GM19043 (cell line): Measurements from ENCODE around the gene HASPIN.
"Not testable (repeated sequence)": the region's sequence is repeated elsewhere in the genome, so short reads cannot be mapped to it uniquely, and the experiment has no call there.

Source experiments
- ATAC-seq: cut with Tn5 transposase; IDR thresholded peaks from one replicate; pipeline ENCODE4 v1.9.1; 2021; ENCODE audit warnings: low read depth; ENCODE audit not compliant: unreplicated experiment

Gene HASPIN

DNA sequence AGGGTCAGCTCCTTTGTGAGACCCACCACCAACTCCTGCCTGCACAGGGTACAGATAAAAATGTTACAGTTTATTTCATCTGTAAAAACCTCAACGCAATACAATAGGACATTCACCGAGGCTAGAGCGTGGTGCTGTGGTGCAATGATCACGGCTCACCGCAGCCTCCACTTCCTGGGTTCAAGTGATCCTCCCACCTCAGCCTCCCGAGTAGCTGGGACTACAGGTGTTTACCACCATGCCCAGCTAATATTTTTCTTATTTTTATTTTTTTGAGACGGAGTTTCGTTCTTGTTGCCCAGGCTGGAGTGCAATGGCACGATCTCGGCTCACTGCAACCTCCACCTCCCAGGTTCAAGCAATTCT is 11.2 kb downstream of the HASPIN start:
- ATAC-seq = not testable (repeated sequence)

DNA sequence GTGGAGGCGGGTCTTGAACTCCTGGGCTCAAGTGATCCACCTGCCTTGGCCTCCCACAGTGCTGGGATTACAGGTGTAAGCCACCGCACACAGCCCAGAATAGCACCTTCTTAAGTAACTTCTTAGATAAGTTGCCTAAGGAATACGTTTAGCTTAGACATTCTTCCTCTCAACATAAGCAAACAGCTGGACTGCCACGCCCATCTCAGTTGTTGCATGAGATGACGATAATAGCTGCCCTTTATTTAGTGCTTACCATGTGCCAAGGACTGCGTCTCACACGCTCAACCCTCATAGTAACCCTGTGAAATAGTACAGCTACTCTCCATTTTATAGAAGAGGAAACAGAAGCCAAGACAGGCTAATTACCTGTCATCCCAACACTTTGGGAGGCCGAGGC is 11.8 kb downstream of the HASPIN start:
- ATAC-seq = no peak

DNA sequence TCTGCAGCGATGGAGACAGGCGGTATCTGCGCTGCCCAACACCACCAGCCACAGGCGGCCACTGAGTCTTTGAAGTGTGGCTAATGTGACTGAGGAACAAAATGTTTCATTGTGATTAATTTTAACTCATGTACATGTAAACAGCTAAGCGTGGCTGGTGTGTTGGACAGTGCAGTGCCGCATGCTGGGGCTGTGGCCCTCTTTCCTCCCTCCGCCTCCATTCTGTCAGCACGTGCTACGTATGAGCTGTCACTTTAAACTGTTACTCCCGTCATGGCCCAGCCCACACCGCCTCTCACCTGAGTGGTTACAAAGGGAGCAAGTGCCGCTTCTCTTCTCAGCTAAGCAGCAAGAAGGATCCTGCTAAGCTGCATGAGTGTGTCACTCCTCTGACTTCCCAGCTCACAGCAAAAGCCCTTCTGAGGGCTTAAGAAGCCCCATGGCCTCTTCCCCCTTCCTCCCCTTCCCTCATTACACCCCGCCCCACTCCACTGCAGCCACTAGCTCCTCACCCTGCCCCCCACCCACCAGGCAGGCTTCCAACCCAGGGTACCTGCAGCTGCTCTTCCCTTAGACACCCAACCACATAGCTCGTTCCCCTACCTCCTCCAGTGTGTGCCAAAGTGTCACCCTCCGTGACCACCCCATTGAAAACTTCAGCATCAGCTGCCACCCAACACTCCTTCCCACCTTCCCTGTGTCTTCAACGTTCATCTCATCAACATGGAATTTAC is 15.0 kb downstream of the HASPIN start:
- ATAC-seq = no peak

DNA sequence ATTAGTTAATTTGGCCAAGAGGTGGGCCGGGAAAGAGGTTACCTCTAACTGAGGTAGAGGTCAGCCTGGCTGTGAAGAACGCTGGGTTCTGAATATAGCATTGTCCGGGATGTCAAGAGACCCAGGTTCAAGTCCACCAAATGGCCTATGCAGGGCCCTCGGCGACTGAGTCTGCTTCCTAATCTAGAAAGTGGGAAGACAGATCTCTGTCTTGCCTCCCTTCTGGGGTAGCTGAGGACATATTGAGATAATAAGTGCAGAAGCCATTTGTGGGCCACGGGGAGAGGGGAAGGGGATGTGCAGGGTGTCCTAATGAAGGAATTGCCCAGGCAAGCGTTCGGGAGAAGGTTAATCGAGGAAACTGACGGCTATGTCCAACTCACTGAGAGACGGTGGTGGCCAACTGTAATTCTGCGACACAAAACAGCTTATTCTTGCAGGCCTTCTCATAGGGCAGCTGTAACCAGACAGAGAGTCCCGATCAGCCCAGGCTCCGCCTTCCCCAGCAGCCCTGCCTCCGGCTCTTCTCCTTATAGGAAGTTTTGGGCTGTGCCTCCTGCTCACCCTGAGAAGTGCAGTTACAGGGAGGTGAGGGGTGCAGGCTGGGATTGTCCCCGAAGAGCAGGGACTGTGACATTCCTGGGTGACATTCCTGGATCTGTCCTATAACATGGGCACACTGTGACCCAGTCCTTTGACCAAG is 15.9 kb downstream of the HASPIN start:
- no peak for ATAC-seq

DNA sequence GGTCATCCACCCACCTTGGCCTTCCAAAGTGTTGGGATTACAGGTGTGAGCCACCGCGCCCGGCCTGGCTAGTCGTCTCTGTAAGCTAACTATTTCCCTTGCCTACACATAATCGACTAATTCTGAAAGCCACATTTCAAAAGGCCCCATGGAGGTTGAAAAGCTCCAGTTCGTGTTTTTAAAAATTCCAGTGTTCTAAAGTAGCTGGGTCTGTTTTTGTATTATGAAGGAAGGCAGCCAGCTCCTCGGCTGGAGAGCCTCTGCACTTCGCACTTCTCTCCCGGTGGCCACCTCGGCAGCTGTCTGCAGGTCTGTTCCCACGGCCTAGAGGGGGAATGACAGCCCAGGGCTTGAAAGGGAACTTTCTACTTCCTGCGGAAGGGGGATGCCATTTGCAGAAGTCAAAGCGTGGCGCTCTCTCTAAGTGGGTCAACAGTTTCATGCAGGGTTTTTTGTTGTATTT is 16.9 kb downstream of the HASPIN start:
- no peak for ATAC-seq

DNA sequence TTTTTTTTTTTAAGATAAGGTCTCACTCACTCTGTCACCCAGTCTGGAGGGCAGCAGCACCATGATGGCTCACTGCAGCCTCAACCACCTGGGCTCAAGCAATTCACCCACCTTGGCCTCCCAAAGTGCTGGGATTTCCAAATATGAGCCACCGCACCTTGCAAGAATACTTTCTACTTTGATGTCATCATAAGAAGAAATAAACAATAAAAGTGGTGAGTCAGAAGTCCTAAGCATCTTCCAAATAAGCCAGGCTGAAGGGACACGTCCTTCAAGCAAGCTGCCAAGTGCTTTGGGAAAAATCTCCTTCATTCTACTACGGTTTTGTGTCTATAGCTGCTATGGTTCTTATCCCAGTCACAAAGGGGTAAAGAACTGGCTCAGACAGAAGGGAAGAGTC is 20.3 kb downstream of the HASPIN start:
- no peak for ATAC-seq

DNA sequence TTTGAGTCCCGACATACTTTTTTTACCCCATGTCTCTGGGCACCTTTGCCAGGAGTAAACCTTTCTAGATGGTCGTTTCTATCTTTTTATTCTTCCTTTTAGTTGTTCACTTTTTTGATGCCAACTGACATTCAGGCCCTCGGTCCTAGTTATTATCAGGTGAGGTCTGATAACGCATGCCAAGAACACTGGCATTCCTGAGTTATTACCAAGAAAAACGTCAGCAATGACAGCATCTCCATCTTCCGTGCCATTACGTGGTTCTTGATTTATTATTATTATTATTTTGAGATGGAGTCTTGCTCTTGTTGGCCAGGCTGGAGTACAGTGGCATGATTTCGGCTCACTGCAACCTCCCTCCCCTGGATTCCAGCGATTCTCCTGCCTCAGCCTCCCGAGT is 21.4 kb downstream of the HASPIN start:
- ATAC-seq = no peak

DNA sequence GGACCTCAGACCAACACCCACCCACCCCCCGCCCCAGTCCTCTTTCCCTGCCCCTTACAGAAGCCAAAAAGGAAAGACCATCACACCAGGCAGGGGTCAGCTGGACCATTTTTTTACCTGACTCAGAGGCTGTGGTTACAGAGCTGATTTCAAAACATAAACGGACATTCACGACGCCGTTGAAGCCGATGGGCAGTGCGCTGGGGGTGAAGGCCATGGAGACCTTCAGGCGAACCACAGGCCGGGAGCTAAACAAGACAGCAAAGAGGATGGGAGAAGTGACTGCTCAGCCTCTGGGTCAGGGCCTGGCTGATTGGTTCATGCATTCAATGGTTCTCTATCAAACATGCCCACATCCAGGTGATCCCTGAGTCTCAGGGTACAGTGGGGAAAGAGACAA is 24.1 kb downstream of the HASPIN start:
- ATAC-seq = no peak

DNA sequence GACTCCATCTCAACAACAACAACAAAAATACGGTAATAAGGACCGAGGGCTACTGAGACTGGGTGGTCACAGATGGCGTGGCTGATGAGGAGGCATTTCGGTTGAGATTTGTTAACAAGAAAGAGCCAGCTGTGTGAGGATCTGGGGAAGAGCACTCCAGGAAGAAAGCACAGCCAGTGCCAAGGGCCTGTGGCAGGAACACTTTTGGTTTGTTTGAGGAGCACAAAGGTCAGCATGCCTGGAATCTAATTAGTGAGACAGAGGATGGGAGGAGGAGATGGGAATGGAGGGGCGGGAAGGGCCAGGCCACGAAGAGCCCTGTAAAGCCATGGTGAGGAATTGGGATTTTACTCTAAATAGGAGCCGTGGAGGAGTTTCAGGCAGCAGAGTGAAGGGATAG is 24.9 kb downstream of the HASPIN start:
- ATAC-seq = no peak

DNA sequence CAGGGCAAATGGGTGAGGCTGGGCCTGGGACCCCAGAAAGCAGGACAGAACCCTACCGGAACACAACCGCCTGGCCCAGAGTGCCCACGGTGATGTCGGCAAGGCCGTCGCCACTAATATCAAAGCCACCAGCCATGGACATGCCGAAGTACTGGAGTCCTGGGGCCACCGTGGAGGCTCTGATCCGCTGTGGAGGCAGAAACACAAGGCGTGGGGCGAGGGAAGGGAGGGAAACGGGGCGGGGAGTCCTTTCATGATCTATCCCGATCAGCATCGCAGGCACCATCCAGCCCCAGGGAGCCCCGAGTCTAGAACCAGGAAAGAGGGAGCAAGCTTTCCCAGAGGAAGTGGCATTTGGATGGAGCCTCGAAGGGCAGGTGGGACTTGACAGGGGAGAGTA is 26.6 kb downstream of the HASPIN start:
- ATAC-seq = no peak

DNA sequence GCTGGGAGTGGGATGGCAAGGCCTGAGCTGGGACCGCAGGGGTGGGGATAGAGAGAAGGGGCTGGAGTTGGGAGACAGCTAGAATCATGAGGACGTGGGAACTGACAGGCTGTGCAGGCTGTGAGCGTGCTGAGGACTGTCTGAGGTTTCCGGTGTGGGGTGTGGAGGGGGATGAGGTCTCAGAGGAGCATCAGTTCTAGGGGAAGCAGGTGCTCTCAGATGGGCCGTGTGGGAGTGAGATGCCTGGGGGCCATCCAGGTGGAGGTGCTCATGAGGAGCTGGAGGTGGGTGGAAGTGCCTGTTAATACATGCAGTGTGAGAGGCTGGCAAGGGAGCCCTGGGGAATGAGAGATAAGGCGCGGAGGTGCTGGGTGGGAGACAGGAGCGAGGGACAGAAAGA is 27.2 kb downstream of the HASPIN start:
- no peak for ATAC-seq

DNA sequence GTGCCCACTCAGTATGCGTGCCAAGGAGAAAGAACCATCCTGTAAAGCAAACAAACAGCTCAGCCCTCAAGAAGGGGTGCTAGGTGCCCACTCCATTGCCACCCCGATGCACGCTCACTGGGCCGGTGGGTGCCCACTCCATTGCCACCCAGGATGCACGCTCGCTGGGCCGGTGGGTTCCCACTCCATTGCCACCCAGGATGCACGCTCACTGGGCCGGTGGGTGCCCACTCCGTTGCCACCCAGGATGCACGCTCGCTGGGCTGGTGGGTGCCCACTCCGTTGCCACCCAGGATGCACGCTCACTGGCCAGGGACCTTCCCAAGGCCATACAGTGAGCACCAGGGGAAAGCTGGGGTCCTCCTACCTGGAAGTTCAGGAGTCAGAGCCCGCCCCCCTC is 28.1 kb downstream of the HASPIN start:
- no peak for ATAC-seq

DNA sequence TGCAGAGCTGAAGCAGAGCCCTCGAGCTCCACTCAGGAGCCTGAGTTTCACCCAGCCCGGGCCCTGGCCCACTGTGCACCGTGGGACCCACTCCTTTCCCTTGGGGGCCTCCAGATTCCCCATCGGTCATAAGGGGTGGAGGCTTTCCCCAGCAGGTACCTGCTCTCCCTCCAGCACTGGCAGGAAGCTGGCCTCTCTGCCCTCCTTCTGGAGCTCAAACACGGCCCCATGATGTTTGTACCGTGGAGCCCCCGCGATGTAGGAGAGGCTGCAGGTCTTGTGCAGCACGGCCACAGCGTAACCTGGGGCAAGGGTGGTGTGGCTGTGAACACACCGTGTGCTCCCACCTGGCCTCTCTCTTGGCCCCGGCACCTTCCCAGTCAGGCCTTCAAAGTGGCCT is 29.9 kb downstream of the HASPIN start:
- ATAC-seq = no peak

DNA sequence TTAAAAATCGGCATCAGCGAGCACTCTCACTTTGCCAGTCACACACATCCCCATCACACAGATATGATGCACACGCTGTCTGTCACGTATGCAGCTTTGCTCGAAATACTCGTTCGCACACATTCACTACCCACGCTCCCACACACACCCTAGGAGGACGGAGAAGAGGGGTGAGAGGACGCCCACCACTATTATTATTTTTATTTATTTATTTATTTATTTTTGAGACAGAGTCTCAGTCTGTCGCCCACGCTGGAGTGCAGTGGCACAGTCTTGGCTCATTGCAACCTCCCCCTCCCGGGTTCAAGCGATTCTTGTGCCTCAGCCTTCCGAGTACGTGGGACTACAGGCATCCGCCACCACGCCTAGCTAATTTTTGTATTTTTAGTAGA is 30.4 kb downstream of the HASPIN start:
- ATAC-seq = no peak

DNA sequence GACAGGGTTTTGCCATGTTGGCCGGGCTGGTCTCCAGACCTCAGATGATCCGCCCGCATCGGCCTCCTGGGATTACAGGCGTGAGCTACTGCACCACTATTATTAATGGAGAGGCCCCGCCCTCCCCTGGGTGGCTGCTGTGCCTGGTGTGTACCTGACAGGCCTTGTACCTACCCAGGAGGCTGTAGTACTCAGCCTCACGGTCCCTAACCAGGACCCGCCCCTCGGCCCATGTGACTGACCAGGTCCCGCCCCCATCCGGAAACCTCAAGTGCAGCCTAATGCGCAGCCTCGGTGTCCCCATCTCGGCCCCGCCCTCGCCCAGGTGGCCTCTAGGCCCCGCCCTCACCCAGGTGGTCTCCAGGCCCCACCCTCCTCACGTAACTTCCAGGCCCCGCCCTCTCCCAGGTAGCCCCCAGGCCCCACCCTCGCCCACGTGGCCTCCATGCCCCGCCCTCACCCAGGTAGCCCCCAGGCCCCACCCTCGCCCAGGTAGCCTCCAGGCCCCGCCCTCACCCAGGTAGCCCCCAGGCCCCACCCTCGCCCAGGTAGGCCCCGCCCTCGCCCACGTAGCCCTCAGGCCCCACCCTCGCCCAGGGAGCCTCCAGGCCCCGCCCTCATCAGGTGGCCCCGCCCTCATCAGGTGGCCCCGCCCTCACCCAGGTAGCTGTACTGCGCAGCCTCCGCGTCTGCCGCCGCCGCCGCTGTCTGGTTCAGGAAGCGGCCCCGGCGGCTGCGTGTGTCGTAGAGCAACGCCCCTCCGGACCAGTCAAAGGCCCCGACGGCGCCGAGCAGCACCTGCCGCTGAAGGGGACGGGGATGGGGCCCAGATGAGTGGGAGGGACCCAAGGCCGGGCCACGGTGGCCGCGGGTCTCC is 31.0 kb downstream of the HASPIN start:
- ATAC-seq = no peak

DNA sequence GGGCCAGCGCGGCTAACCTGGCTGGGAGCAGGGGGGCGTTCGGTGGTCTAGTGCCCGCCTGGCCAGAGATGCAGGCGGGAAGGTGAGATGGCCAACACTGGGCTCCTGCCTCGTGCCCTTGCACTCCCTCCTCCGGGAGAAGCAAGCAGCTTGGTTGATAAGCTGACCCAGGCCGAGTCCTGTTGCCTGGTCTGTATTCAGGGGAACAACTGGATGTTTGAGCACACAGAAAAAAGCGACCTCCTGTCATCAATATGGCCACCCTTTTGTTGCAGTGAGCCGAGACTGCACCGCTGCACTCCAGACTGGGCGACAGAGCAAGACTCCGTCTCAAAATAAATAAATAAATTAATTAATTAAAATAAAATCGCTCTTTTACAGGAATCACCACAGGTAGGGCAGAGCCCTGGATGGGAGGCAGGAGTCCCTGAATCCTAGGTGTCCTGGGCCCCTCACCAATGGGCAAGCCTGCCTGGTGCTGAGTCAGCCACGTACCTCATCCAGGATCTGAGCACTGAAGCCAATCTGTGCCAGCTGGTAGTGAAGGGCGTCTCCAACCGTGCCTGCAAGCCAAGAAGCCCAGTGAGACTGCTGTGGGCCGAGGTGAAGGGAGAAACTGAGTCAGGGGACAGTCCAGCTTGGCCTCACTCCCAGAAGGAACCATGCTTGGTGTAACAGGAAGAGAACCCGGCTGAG is 31.8 kb downstream of the HASPIN start:
- ATAC-seq = no peak

DNA sequence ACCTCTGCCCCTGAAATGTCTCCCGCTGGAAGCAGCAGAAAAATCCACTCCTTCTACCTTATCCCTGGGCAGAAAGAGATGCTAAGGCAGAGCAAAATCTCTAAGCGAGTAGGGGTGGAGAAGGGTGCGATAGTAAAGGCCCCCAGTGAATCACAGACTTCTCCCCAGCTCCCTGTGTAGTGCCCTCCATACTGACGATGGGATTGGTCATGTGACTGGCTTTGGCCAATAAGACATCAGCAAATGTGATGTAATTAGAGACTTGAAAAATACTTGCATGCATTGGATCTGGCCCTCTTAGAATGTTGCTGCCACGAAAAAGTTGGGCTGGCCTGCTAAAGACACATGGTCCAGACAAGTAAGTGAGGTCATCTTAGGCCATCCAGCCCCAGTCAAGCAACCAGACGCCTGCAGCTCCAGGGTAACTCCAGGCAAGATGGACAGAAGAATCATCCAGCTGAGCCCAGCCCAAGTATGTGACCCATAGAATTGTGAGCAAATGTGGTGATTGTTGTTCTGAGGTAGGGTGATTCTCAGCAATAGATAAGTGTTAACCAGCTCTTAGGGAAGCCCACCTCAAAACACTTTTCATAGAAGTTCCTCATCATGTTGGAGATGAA is 36.0 kb downstream of the HASPIN start:
- no peak for ATAC-seq

DNA sequence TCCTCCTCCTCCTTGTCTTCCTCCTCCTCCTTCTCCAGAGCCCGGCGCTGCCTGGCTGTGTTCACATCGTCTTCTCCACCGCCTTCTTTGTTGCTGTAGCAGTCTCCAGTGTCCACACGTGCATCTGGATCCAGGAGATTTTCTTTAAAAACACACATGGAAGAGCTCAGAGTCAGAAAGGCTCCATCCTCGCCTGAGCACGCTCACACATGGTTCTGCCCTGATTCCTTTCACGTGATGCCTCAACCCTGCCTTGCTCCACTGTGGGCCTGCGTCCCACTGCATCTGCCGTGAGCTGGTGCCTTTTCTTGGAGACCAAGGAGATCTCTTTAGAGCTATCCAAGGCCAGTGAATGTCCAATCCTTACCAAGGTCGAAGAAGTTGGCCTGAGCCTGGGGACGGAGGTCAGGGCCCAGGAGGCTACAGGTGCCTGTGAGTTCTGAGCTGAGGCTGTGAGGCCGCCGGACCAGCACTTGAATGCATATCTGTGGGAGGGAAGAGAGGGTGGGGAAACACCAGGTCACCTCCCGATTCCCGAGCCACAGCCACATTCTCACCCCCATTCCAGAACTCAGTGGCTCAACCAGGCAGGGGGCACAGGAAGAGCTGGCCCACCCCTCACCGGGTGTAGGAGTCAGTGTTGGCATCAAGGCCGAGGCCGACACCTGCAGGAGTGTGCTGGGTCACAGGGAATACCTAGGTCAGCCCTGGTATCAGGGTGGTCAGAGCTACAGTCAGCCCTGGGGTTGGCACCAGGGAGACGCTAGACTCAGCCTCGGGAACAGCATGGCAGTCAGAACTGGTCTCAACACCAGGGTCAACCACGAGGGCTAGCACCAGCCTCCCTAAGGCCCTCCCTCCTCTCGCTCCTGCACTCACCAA is 37.6 kb downstream of the HASPIN start:
- no peak for ATAC-seq

DNA sequence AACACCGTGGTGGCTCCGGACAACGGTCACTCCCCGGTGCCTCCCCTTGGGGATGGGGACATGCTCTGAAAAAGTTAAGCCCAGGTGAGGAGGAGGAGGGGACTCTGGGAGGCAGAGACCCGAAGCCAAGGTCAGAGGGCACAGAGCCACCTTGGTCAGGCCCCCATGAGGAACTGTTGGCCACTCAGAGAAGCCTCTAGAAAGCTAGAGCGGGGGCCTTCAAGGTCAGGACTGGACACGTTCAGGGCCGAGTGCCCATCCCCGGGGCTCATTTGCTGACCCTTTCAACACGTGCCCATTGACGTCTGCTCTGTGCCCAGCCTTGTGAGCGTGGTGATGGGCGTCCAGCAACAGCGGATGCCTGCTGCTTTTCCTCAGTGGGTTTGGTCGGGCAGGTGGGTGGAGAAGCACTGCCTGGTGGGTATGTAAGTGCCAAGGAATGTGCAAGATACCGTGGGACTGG is 38.2 kb downstream of the HASPIN start:
- ATAC-seq = no peak
